Activated CD8-positive, alpha-beta T cell treated with anti-CD3 and anti-CD28 coated beads, Interleukin-2, amount 10 ng/mL, durations not matched to agents 7 days and 5 days (primary cell): ENCODE results near the gene TRIM65. TPM values are rescaled to one million over a fixed set of nuclear protein-coding genes. Genes with fewer than 3 reads are reported as not detected.

ENCODE experiments used
- ATAC-seq: fragments of 150-1000 bp; cut with Tn5 transposase; one replicate; pipeline ENCODE4 v1.10.0; 2021; ENCODE audit warnings: moderate library complexity
- CTCF ChIA-PET: fragments of 350-600 bp; sonication (Branson Sonifier 250); formaldehyde crosslinking; loops from one replicate; lab custom pipeline; 2021; ENCODE audit warnings: antibody characterized with exemption; lab: Charles Lee
- POLR2A ChIA-PET: fragments of 350-600 bp; sonication (Branson Sonifier 250); formaldehyde crosslinking; loops from one replicate; lab custom pipeline; 2021; ENCODE audit warnings: antibody characterized with exemption; lab: Charles Lee
- DNase-seq: peaks from one replicate; pipeline ENCODE4 v3.0.0-alpha.2; 2020
- H3K27ac Mint-ChIP-seq: one replicate; pipeline ENCODE4 v1.8.0; 2021; ENCODE audit warnings: mild to moderate bottlenecking, mixed read lengths
- H3K27me3 Mint-ChIP-seq: one replicate; pipeline ENCODE4 v1.8.0; 2021; ENCODE audit warnings: low read depth, mixed read lengths
- H3K36me3 Mint-ChIP-seq: one replicate; pipeline ENCODE4 v1.8.0; 2021; ENCODE audit warnings: low read depth, mixed read lengths
- H3K4me1 Mint-ChIP-seq: one replicate; pipeline ENCODE4 v1.8.0; 2021; ENCODE audit warnings: low read depth, mixed read lengths
- H3K4me3 Mint-ChIP-seq: one replicate; pipeline ENCODE4 v1.8.0; 2021; ENCODE audit warnings: mild to moderate bottlenecking, mixed read lengths
- H3K9me3 Mint-ChIP-seq: one replicate; pipeline ENCODE4 v1.8.0; 2022; ENCODE audit warnings: mixed read lengths; ENCODE audit not compliant: insufficient read depth
- total RNA-seq, 2 experiments: library from RNA; stranded (reverse); gene quantifications; one replicate each; pipeline ENCODE4 v1.2.3, GENCODE V29; 2021

The TRIM65 gene
- total RNA-seq, 2 experiments from 2014 or later, result 35.8 to 37.3 TPM

- H3K27me3 Mint-ChIP-seq, result no peaks in the 10 kb centered on the region
- H3K9me3 Mint-ChIP-seq, result no peaks in the 10 kb centered on the region
- H3K27ac Mint-ChIP-seq, result peak within 1 kb of the TSS; percentile 90
- CTCF ChIA-PET, result interaction anchor here (0.7 to 4.0 kb wide), 21 partner anchors 9 to 222 kb away, joined by 3 to 69 read pairs (median 5); partner anchors contain the start of genes CDK3, TRIM65 and WBP2
- H3K4me3 Mint-ChIP-seq, result peak within 1 kb of the TSS; percentile 94
- POLR2A ChIA-PET, result interaction anchor here (0.6 to 1.2 kb wide), 8 partner anchors 9 to 128 kb away, joined by 3 to 5 read pairs (median 3); partner anchors contain the start of genes FBF1 and UNK
- H3K36me3 Mint-ChIP-seq, result peaks cover 19% of the 10 kb centered on the region
- H3K4me1 Mint-ChIP-seq, result peaks cover 25% of the 10 kb centered on the region
- ATAC-seq (peak; percentile 99), DNase-seq (peak; percentile 96)
These were observed 8.2 kb upstream of the TRIM65 start, which contains the start of gene MRPL38 for GRCh38 chr17:75904749-75905521. MRPL38 (minus strand) TSS chr17:75904884; CDS start chr17:75904875, 9 bp downstream.

- ATAC-seq (no peak), DNase-seq (no peak)
- Mint-ChIP-seq H3K36me3 (peaks cover 33% of the 10 kb centered on the region), H3K4me3 (no peak overlapping the region), H3K9me3 (no peaks in the 10 kb centered on the region), H3K4me1 (peaks cover 24% of the 10 kb centered on the region), H3K27me3 (no peaks in the 10 kb centered on the region), H3K27ac (no peak overlapping the region)
- CTCF ChIA-PET, result interaction anchor here (1.1 kb wide), 1 partner anchor 112 kb away, joined by 3 read pairs; no protein-coding TSS in a partner anchor
- POLR2A ChIA-PET, result interaction anchor here (1.5 to 2.1 kb wide), 2 partner anchors 9 to 24 kb away, joined by 3 to 4 read pairs; partner anchors contain the start of gene TRIM47
These were observed 5.7 kb upstream of the TRIM65 start for GRCh38 chr17:75902406-75902805.

GRCh38 chr17:75901727-75902126 is 5.0 kb upstream of the TRIM65 start:
- no peaks in the 10 kb centered on the region for H3K27me3 Mint-ChIP-seq
- H3K36me3 Mint-ChIP-seq, result peaks cover 35% of the 10 kb centered on the region
- H3K9me3 Mint-ChIP-seq, result no peaks in the 10 kb centered on the region
- no peak overlapping the region for H3K4me3 Mint-ChIP-seq
- DNase-seq (no peak), ATAC-seq (no peak)
- CTCF ChIA-PET, result interaction anchor here (1.1 kb wide), 1 partner anchor 113 kb away, joined by 3 read pairs; no protein-coding TSS in a partner anchor
- POLR2A ChIA-PET, result interaction anchor here (2.1 kb wide), 1 partner anchor 9 kb away, joined by 4 read pairs; no protein-coding TSS in a partner anchor
- peaks cover 27% of the 10 kb centered on the region for H3K4me1 Mint-ChIP-seq
- no peak overlapping the region for H3K27ac Mint-ChIP-seq

- Mint-ChIP-seq H3K27ac (no peak overlapping the region), H3K27me3 (no peaks in the 10 kb centered on the region), H3K36me3 (peaks cover 35% of the 10 kb centered on the region), H3K4me1 (peaks cover 21% of the 10 kb centered on the region), H3K9me3 (no peaks in the 10 kb centered on the region), H3K4me3 (no peak overlapping the region)
- DNase-seq, result no peak
- ChIA-PET POLR2A (no interaction called here), CTCF (no interaction called here)
- no peak for ATAC-seq
These were observed 4.2 kb upstream of the TRIM65 start for GRCh38 chr17:75900691-75901533.

GRCh38 chr17:75899767-75900468 is 3.2 kb upstream of the TRIM65 start:
- ATAC-seq (no peak), DNase-seq (no peak)
- no peaks in the 10 kb centered on the region for H3K9me3 Mint-ChIP-seq
- ChIA-PET CTCF (interaction anchor here (0.7 kb wide), 1 partner anchor 66 kb away, joined by 3 read pairs; no protein-coding TSS in a partner anchor), POLR2A (no interaction called here)
- H3K4me1 Mint-ChIP-seq, result peaks cover 24% of the 10 kb centered on the region
- H3K27me3 Mint-ChIP-seq, result no peaks in the 10 kb centered on the region
- H3K27ac Mint-ChIP-seq, result peak overlapping the region; percentile 6
- H3K36me3 Mint-ChIP-seq, result peaks cover 43% of the 10 kb centered on the region
- H3K4me3 Mint-ChIP-seq, result no peak overlapping the region

GRCh38 chr17:75899353-75899752 is 2.6 kb upstream of the TRIM65 start:
- H3K4me1 Mint-ChIP-seq, result peaks cover 26% of the 10 kb centered on the region
- no peak overlapping the region for H3K27ac Mint-ChIP-seq
- CTCF ChIA-PET, result interaction anchor here (0.7 kb wide), 1 partner anchor 67 kb away, joined by 3 read pairs; no protein-coding TSS in a partner anchor
- peaks cover 43% of the 10 kb centered on the region for H3K36me3 Mint-ChIP-seq
- ATAC-seq, result no peak
- no peaks in the 10 kb centered on the region for H3K27me3 Mint-ChIP-seq
- no peak overlapping the region for H3K4me3 Mint-ChIP-seq
- POLR2A ChIA-PET, result no interaction called here
- DNase-seq, result no peak
- H3K9me3 Mint-ChIP-seq, result no peaks in the 10 kb centered on the region

GRCh38 chr17:75898791-75899190 is 2.0 kb upstream of the TRIM65 start:
- no peak overlapping the region for H3K27ac Mint-ChIP-seq
- DNase-seq, result no peak
- peaks cover 47% of the 10 kb centered on the region for H3K36me3 Mint-ChIP-seq
- POLR2A ChIA-PET, result interaction anchor here (0.6 kb wide), 1 partner anchor 35 kb away, joined by 3 read pairs; no protein-coding TSS in a partner anchor
- no peak overlapping the region for H3K4me3 Mint-ChIP-seq
- CTCF ChIA-PET, result interaction anchor here (0.7 to 5.8 kb wide), 2 partner anchors 21 to 67 kb away, joined by 3 to 80 read pairs; partner anchors contain the start of gene TRIM47
- H3K9me3 Mint-ChIP-seq, result no peaks in the 10 kb centered on the region
- peaks cover 28% of the 10 kb centered on the region for H3K4me1 Mint-ChIP-seq
- no peaks in the 10 kb centered on the region for H3K27me3 Mint-ChIP-seq
- no peak for ATAC-seq

- DNase-seq (no peak), ATAC-seq (no peak)
- Mint-ChIP-seq H3K27me3 (no peaks in the 10 kb centered on the region), H3K4me3 (peak overlapping the region; percentile 67), H3K4me1 (peaks cover 28% of the 10 kb centered on the region), H3K9me3 (no peaks in the 10 kb centered on the region), H3K36me3 (peaks cover 47% of the 10 kb centered on the region), H3K27ac (peak overlapping the region; percentile 10)
- ChIA-PET CTCF (interaction anchor here (1.1 to 5.8 kb wide), 4 partner anchors 21 to 144 kb away, joined by 3 to 80 read pairs (median 8); partner anchors contain the start of gene TRIM47), POLR2A (interaction anchor here (0.6 kb wide), 1 partner anchor 35 kb away, joined by 3 read pairs; no protein-coding TSS in a partner anchor)
These were observed 1.3 kb upstream of the TRIM65 start for GRCh38 chr17:75898065-75898464.

- peak overlapping the region; percentile 78 for H3K27ac Mint-ChIP-seq
- DNase-seq (no peak), ATAC-seq (no peak)
- ChIA-PET POLR2A (interaction anchor here (0.5 to 2.6 kb wide), 6 partner anchors 12 to 122 kb away, joined by 3 to 11 read pairs (median 4); partner anchors contain the start of gene WBP2), CTCF (interaction anchor here (1.1 to 5.8 kb wide), 10 partner anchors 8 to 144 kb away, joined by 3 to 80 read pairs (median 8); partner anchors contain the start of genes GALK1, TRIM47 and WBP2)
- H3K9me3 Mint-ChIP-seq, result no peaks in the 10 kb centered on the region
- peaks cover 28% of the 10 kb centered on the region for H3K4me1 Mint-ChIP-seq
- peak overlapping the region; percentile 67 for H3K4me3 Mint-ChIP-seq
- no peaks in the 10 kb centered on the region for H3K27me3 Mint-ChIP-seq
- H3K36me3 Mint-ChIP-seq, result peaks cover 46% of the 10 kb centered on the region
These were observed 639 bp upstream of the TRIM65 start for GRCh38 chr17:75897160-75898019.
